Effector memory CD4-positive, alpha-beta T cell (primary cell): ENCODE measurements around the gene NAA10.

Experiments used
- DNase-seq, 3 donors: peaks; one replicate each; pipeline ENCODE4 v3.0.0-alpha.2; 2020
- H3K27ac ChIP-seq: 2 replicates; pipeline ENCODE4 v1.7.0; 2013; ENCODE audit warnings: mild to moderate bottlenecking, low read length, moderate library complexity; ENCODE audit not compliant: insufficient read depth, poor library complexity, severe bottlenecking
- H3K27me3 ChIP-seq: replicated peaks from 2 replicates; pipeline ENCODE4 v1.7.0; 2013; ENCODE audit warnings: mild to moderate bottlenecking, low read length; ENCODE audit not compliant: insufficient read depth, control insufficient read depth, poor library complexity, severe bottlenecking
- H3K36me3 ChIP-seq: 2 replicates; pipeline ENCODE4 v1.7.0; 2013; ENCODE audit warnings: mild to moderate bottlenecking, low read length, moderate library complexity; ENCODE audit not compliant: control insufficient read depth, insufficient read depth
- H3K4me1 ChIP-seq: 2 replicates; pipeline ENCODE4 v1.7.0; 2013; ENCODE audit warnings: low read length, mild to moderate bottlenecking; ENCODE audit not compliant: control insufficient read depth, insufficient read depth, poor library complexity, severe bottlenecking
- H3K4me3 ChIP-seq: 2 replicates; pipeline ENCODE4 v1.7.0; 2013; ENCODE audit warnings: low read length, low read depth, mild to moderate bottlenecking; ENCODE audit not compliant: insufficient read depth, poor library complexity, severe bottlenecking
- H3K9me3 ChIP-seq: 2 replicates; pipeline ENCODE4 v1.7.0; 2013; ENCODE audit warnings: mild to moderate bottlenecking, low read length, moderate library complexity; ENCODE audit not compliant: control insufficient read depth

Gene NAA10

DNA sequence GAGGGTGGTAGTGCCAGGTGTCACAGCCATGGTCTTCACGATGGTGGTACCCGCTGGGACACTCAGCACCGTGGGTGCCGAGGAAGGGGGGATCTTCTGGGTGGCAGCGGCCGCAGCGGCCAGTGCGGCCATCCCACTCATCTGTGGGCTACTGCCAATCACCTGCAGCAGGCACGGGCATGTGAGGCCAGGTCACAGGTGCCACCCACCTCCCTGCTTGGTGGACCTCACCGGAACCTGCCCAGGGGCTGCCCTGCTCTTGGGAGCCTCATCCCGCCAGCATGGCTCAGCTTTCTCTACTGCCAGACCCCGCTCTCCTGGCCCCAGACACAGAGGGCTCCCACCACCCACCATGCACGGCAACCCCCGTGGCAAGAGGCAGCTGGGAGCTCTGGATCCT, 23.8 kb upstream of the NAA10 start:
- peaks cover 93% of the 10 kb centered on the region for H3K36me3 ChIP-seq
- H3K4me3 ChIP-seq = no peak overlapping the region
- H3K4me1 ChIP-seq = no peaks in the 10 kb centered on the region
- no peak overlapping the region for H3K27ac ChIP-seq
- no peaks in the 10 kb centered on the region for H3K27me3 ChIP-seq
- no peak for DNase-seq
- no peaks in the 10 kb centered on the region for H3K9me3 ChIP-seq

DNA sequence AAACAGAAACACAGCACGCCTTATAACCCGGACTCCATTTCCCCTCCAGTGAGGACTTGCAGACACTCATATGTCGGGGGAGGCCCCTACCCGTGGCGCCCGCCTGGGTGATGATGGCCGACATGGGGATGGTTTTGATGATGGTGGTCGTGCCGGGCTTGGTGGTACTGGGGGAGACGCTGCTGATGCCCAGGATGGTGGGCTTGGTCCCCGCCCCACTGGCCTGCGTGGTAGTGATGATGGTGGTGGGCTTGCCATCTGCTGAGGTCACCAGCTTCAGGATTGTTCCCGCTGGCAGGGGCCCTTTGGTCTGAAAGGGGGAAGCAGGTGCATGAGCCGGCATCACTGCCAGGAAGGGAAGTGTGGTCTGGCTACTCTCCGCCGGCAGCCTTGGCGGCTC, 22.4 kb upstream of the NAA10 start:
- Histone ChIP-seq H3K27me3 (no peaks in the 10 kb centered on the region), H3K36me3 (peaks cover 92% of the 10 kb centered on the region)
- no peak for DNase-seq

DNA sequence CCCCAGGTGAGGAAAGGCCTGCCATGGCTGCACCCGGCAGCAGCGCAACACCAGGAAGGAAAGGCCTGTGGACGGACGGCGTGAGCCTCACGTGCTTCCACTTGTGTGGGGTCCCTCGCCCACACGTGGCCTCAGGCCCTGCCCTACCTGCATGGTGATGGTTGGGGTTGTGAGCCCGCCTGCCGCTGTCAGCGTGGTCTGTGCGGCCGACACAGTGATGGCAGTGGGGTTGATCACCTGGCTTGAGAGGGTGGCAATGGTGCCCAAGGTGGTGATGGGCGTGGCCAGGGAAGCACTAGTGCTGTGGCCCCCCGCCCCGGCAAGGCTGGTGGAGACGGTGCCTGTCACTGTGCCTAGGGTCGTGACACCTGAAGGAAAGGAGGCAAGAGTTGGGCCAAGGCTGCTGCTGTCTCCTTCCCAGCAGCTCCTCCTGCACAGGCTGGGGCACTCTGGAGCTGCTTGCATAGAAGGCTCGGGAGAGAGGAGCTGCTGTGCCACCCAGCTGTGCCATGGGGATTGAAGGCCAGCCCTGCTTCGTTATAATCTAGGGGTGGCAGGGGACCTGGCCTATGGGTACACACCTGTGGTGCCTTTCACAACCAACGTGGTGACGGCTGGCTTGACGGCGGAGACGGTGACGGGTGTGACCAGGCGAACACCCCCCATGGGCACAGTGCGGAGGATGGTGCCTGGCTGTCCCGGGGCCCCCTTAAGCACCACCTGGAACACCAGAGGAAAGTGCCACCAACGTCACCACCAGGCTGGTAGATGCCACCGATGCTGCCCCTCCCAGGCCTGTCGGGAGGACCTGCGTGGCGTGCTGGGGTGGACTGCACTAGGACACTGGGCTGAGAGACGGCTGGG, 21.4 kb upstream of the NAA10 start:
- no peak for DNase-seq
- Histone ChIP-seq H3K4me1 (peaks cover 4% of the 10 kb centered on the region), H3K36me3 (peaks cover 89% of the 10 kb centered on the region), H3K27ac (no peak overlapping the region), H3K4me3 (no peak overlapping the region), H3K9me3 (no peaks in the 10 kb centered on the region), H3K27me3 (no peaks in the 10 kb centered on the region)

More for the DNA sequence above, 22.4 kb upstream of the NAA10 start:
- Histone ChIP-seq H3K4me1 (peaks cover 4% of the 10 kb centered on the region), H3K9me3 (no peaks in the 10 kb centered on the region), H3K4me3 (no peak overlapping the region), H3K27ac (no peak overlapping the region)

DNA sequence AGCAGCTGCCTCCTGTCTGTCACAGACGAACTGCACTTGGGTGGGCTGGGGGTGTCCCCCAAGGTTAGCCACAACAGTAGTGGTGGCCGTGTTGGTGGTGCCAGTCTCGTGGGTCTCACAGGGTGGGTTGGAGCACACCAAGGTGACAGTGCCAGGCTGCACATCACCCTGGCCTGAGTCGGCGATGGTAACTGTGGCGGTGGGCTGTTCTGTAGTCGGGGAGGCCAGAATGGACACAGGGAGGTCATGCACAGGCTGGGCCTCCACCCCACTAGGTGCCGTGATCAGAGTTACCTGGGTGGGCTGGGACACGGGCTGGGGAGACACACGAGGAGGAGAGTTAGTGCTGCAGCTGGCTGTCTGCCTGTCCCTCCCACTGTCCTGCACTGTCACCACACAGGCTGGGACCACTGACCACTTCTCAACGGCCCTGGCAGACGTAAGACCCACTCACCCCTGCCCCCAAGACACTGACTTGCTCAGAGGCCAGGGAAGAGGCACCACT, 20.4 kb upstream of the NAA10 start:
- Histone ChIP-seq H3K36me3 (peaks cover 90% of the 10 kb centered on the region), H3K9me3 (no peaks in the 10 kb centered on the region), H3K27ac (no peak overlapping the region), H3K27me3 (no peaks in the 10 kb centered on the region), H3K4me3 (no peak overlapping the region), H3K4me1 (peaks cover 4% of the 10 kb centered on the region)
- no peak for DNase-seq

DNA sequence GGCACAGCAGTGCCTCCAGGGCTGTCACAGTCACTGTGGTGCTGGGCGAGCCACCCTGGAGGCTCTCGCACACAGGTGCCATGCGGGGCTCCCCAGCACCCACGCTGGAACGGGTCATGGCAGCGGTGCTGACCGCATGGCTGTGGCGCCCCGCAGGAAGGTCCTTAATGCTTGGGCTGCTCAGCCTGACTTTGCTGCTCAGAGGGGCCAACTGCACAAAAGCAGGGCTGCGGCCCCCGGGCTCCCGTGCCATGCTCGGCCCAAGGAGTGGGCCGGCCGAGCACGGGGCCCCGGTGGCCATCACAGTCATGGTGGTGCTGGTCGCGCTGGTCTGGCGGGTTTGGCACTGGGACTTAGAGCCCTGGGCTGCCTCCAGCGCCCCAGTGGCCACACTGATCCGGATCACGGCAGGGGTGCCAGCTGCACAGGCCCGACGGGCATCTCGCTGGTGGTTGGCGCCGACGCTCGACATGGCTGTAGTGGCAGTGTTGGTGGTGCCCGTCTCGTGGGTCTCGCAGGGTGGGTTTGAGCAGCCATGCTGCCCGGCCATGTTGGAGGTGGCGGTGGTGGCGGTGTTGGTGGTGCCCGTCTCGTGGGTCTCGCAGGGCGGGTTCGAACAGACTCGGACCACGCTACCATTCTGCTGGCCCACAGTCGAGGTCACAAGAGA, 19.9 kb upstream of the NAA10 start:
- no peak for DNase-seq
- H3K9me3 ChIP-seq = no peaks in the 10 kb centered on the region
- peaks cover 89% of the 10 kb centered on the region for H3K36me3 ChIP-seq

DNA sequence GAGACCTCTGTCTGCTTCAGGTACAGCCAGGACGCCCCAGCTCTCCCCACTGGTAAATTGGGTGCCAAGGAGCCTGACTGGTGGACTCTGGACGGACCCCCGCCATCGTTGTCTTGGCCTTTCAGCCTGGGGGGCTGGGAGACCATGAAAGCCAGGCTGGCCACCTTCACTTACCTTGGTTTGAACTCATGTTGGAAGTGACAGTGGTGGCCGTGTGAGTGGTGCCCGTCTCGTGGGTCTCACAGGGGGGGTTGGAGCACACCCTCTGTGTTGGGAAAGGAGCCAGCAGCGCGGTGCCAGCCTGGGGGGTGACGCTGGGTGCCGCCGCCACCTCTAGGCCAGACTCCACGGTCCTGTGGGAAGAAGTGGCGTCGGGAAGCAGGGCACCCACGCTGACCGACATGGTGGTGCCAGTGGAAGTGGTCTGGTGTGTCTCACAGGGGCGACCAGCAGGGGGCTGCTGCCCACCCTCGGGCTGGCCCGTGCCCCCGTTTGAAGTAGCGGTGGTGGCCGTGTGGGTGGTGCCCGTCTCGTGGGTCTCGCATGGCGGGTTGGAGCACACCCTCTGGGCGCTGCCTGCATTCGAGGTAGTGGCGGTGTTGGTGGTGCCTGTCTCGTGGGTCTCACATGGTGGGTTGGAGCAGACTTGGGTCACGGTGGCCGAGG, 19.2 kb upstream of the NAA10 start:
- peaks cover 4% of the 10 kb centered on the region for H3K4me1 ChIP-seq
- H3K4me3 ChIP-seq = no peak overlapping the region
- H3K27me3 ChIP-seq = no peaks in the 10 kb centered on the region
- H3K36me3 ChIP-seq = peaks cover 84% of the 10 kb centered on the region
- no peak overlapping the region for H3K27ac ChIP-seq
- H3K9me3 ChIP-seq = no peaks in the 10 kb centered on the region
- no peak for DNase-seq

More for the DNA sequence above, 19.9 kb upstream of the NAA10 start:
- no peak overlapping the region for H3K4me3 ChIP-seq
- no peaks in the 10 kb centered on the region for H3K27me3 ChIP-seq
- H3K27ac ChIP-seq = no peak overlapping the region
- H3K4me1 ChIP-seq = peaks cover 4% of the 10 kb centered on the region

DNA sequence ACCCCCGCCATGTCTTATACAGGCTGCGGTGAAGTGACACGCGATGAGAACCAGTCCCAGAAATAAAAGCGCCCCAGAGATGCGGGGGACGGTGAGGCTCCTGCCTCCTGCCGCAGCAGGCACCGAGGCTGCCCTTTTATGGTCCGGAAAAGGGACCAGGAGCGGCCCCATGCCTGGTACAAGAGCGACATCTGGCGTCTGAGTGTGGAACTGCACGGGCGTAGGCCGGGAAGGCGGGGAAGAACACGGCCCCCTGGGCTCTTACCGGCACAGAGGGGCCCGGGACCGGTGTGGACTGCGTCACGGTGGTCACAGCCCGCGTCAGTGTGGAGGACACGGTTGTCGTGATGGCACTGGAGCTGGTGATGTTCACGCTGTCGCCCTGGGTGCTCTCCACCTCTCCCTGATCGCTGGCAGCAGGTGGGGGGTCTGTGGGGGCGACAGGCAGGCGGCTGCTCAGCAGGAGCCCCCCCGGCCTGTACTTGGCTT, 18.5 kb upstream of the NAA10 start:
- Histone ChIP-seq H3K4me1 (peaks cover 4% of the 10 kb centered on the region), H3K4me3 (no peak overlapping the region), H3K9me3 (no peaks in the 10 kb centered on the region), H3K36me3 (peaks cover 82% of the 10 kb centered on the region), H3K27ac (no peak overlapping the region), H3K27me3 (no peaks in the 10 kb centered on the region)
- DNase-seq = peak; percentile 62 to 67 (median 65)

DNA sequence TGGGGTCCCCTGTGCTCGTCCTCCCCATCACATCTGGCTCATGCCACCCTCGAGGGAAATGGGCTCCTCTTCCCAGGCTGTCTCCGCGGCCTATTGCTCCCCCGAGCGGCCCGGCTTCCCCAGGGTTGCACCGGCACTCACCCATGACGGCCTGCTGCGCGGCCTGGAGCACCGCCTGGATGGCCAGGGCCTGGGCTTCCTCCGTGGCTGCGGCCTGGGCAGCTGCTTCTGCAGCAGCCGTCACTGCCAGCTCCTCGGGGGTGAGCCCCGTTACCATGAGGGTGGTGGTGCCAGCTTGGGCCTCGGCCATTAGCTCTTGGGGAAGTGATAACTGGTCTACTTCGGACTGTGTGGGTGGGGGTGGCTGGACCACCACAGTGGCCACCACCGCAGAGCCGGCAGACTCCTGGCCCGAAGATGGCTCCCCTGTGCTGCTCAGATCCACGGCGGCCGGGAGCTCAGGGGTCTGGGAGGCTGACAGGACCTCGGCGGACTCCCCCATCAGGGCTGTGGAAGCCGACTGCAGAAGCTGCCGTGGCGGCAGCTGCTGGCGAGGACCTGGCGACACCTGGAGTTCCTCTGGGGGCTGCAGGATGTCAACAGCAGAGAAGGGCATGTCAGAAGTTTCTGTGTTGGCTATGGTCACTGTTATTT, 17.7 kb upstream of the NAA10 start:
- DNase-seq = no peak
- no peaks in the 10 kb centered on the region for H3K9me3 ChIP-seq
- H3K27ac ChIP-seq = no peak overlapping the region
- H3K27me3 ChIP-seq = no peaks in the 10 kb centered on the region
- peaks cover 73% of the 10 kb centered on the region for H3K36me3 ChIP-seq
- peaks cover 4% of the 10 kb centered on the region for H3K4me1 ChIP-seq
- no peak overlapping the region for H3K4me3 ChIP-seq

DNA sequence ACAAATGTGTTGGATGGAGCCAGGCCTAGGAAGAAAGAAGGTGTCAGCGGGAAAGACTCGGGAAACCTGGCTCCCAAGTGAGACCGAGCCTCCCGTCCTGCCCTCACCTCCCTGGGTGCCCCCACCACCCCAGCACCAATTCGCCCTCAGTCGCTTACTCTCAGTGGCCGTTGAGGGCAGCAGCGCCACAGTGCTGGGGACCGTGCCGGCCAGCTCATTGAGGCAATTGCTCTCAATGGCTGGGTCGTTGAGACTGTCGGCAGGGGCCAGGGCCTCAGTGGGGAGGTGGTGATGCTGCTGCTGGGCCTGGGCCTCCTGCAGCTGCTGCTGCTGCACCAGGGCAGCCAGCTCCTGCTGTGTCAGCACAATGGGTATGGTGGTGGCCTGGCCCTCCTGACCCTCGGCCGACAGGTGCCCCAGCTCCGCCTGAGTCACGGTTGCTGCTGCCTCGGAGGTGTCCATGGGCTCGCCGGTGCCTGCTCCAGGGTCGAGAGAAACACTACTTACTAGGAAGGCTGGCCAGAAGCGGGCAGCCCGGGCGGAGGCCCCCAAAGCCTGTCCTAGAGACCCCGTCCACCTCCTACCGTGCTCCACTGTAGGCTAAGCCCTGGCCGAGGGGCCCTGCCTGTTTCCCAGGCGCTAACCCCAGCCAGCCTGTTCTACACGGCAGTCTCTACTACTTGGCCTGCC, 17.0 kb upstream of the NAA10 start:
- H3K4me3 ChIP-seq = no peak overlapping the region
- H3K9me3 ChIP-seq = no peaks in the 10 kb centered on the region
- DNase-seq = no peak
- H3K27me3 ChIP-seq = no peaks in the 10 kb centered on the region
- H3K27ac ChIP-seq = no peak overlapping the region
- peaks cover 66% of the 10 kb centered on the region for H3K36me3 ChIP-seq
- peaks cover 7% of the 10 kb centered on the region for H3K4me1 ChIP-seq
